OCI-LY3 (cell line): ENCODE data around the gene CPNE8.

Experiments
- CTCF ChIP-seq: fragments of 200-600, 300-600 bp; sonication (generic); IDR thresholded peaks from 2 replicates; pipeline ENCODE4 v1.5.1; 2014; ENCODE audit warnings: antibody characterized with exemption, low read length, low read depth
- EZH2phosphoT487 ChIP-seq: fragments of 200-600 bp; shearing (Covaris generic); IDR thresholded peaks from 2 replicates; pipeline ENCODE4 v1.6.1; 2018; ENCODE audit warnings: antibody characterized with exemption, mixed run types, low read depth

- TF ChIP-seq CTCF = no peak
- TF ChIP-seq EZH2phosphoT487 = no peak
Measured at GRCh38 chr12:38638401-38638800, 267.0 kb downstream of the CPNE8 start.
